Frontal cortex (tissue), 4 donors: ENCODE data around the gene PROC. TPM values are rescaled to one million over a fixed set of nuclear protein-coding genes. Genes with fewer than 3 reads are reported as not detected.

Experiments used
- DNase-seq, 2 donors: peaks; one replicate each; pipeline ENCODE4 v3.0.0; 2012; ENCODE audit warnings: low spot score in 2 of 2
- FAIRE-seq: peaks from 2 replicates; lab custom pipeline; 2012; peaks lifted over from hg19 to GRCh38; lab: Jason Lieb, UNC
- total RNA-seq: library from RNA; depleted of rRNA; stranded (reverse); fragments of >200 nt; gene quantifications from one replicate; pipeline ENCODE4 v1.2.3, GENCODE V29; 2014
- donor health status: control.
- donor health status: control.
- donor health status: control.

The PROC gene
- total RNA-seq, 1 donor from 2014 or later = not detected

DNA sequence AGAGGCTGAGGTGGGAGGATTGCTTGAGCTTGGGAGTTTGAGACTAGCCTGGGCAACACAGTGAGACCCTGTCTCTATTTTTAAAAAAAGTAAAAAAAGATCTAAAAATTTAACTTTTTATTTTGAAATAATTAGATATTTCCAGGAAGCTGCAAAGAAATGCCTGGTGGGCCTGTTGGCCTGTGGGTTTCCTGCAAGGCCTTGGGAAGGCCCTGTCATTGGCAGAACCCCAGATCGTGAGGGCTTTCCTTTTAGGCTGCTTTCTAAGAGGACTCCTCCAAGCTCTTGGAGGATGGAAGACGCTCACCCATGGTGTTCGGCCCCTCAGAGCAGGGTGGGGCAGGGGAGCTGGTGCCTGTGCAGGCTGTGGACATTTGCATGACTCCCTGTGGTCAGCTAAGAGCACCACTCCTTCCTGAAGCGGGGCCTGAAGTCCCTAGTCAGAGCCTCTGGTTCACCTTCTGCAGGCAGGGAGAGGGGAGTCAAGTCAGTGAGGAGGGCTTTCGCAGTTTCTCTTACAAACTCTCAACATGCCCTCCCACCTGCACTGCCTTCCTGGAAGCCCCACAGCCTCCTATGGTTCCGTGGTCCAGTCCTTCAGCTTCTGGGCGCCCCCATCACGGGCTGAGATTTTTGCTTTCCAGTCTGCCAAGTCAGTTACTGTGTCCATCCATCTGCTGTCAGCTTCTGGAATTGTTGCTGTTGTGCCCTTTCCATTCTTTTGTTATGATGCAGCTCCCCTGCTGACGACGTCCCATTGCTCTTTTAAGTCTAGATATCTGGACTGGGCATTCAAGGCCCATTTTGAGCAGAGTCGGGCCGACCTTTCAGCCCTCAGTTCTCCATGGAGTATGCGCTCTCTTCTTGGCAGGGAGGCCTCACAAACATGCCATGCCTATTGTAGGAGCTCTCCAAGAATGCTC lies 6.6 kb downstream of the PROC start:
- FAIRE-seq (no peak), DNase-seq (no peak)

DNA sequence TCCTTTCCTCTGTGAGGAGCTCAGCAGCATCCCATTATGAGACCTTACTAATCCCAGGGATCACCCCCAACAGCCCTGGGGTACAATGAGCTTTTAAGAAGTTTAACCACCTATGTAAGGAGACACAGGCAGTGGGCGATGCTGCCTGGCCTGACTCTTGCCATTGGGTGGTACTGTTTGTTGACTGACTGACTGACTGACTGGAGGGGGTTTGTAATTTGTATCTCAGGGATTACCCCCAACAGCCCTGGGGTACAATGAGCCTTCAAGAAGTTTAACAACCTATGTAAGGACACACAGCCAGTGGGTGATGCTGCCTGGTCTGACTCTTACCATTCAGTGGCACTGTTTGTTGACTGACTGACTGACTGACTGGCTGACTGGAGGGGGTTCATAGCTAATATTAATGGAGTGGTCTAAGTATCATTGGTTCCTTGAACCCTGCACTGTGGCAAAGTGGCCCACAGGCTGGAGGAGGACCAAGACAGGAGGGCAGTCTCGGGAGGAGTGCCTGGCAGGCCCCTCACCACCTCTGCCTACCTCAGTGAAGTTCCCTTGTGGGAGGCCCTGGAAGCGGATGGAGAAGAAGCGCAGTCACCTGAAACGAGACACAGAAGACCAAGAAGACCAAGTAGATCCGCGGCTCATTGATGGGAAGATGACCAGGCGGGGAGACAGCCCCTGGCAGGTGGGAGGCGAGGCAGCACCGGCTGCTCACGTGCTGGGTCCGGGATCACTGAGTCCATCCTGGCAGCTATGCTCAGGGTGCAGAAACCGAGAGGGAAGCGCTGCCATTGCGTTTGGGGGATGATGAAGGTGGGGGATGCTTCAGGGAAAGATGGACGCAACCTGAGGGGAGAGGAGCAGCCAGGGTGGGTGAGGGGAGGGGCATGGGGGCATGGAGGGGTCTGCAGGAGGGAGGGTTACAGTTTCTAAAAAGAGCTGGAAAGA lies 7.6 kb downstream of the PROC start:
- no peak for DNase-seq

DNA sequence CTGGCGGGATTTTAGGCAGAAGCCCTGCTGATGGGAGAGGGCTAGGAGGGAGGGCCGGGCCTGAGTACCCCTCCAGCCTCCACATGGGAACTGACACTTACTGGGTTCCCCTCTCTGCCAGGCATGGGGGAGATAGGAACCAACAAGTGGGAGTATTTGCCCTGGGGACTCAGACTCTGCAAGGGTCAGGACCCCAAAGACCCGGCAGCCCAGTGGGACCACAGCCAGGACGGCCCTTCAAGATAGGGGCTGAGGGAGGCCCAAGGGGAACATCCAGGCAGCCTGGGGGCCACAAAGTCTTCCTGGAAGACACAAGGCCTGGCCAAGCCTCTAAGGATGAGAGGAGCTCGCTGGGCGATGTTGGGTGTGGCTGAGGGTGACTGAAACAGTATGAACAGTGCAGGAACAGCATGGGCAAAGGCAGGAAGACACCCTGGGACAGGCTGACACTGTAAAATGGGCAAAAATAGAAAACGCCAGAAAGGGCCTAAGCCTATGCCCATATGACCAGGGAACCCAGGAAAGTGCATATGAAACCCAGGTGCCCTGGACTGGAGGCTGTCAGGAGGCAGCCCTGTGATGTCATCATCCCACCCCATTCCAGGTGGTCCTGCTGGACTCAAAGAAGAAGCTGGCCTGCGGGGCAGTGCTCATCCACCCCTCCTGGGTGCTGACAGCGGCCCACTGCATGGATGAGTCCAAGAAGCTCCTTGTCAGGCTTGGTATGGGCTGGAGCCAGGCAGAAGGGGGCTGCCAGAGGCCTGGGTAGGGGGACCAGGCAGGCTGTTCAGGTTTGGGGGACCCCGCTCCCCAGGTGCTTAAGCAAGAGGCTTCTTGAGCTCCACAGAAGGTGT lies 8.5 kb downstream of the PROC start:
- DNase-seq (no peak), FAIRE-seq (no peak)

More for the DNA sequence above, 7.6 kb downstream of the PROC start:
- no peak for FAIRE-seq

DNA sequence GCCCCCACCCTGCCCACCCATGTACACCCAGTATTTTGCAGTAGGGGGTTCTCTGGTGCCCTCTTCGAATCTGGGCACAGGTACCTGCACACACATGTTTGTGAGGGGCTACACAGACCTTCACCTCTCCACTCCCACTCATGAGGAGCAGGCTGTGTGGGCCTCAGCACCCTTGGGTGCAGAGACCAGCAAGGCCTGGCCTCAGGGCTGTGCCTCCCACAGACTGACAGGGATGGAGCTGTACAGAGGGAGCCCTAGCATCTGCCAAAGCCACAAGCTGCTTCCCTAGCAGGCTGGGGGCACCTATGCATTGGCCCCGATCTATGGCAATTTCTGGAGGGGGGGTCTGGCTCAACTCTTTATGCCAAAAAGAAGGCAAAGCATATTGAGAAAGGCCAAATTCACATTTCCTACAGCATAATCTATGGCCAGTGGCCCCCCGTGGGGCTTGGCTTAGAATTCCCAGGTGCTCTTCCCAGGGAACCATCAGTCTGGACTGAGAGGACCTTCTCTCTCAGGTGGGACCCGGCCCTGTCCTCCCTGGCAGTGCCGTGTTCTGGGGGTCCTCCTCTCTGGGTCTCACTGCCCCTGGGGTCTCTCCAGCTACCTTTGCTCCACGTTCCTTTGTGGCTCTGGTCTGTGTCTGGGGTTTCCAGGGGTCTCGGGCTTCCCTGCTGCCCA lies 9.3 kb downstream of the PROC start:
- DNase-seq (no peak), FAIRE-seq (no peak)

DNA sequence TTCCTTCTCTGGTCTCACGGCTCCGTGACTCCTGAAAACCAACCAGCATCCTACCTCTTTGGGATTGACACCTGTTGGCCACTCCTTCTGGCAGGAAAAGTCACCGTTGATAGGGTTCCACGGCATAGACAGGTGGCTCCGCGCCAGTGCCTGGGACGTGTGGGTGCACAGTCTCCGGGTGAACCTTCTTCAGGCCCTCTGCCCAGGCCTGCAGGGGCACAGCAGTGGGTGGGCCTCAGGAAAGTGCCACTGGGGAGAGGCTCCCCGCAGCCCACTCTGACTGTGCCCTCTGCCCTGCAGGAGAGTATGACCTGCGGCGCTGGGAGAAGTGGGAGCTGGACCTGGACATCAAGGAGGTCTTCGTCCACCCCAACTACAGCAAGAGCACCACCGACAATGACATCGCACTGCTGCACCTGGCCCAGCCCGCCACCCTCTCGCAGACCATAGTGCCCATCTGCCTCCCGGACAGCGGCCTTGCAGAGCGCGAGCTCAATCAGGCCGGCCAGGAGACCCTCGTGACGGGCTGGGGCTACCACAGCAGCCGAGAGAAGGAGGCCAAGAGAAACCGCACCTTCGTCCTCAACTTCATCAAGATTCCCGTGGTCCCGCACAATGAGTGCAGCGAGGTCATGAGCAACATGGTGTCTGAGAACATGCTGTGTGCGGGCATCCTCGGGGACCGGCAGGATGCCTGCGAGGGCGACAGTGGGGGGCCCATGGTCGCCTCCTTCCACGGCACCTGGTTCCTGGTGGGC lies 10.0 kb downstream of the PROC start:
- FAIRE-seq (no peak), DNase-seq (no peak)

DNA sequence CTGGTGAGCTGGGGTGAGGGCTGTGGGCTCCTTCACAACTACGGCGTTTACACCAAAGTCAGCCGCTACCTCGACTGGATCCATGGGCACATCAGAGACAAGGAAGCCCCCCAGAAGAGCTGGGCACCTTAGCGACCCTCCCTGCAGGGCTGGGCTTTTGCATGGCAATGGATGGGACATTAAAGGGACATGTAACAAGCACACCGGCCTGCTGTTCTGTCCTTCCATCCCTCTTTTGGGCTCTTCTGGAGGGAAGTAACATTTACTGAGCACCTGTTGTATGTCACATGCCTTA lies 10.5 kb downstream of the PROC start:
- FAIRE-seq (no peak), DNase-seq (no peak)

DNA sequence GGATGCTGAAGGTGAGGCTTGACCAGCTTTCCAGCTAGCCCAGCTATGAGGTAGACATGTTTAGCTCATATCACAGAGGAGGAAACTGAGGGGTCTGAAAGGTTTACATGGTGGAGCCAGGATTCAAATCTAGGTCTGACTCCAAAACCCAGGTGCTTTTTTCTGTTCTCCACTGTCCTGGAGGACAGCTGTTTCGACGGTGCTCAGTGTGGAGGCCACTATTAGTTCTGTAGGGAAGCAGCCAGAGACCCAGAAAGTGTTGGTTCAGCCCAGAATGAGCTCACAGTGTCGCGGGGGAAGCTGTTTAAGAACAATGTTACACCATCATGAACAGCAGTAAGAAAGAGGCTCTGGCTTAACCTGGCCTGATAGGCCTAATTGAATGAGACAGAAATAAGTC lies 11.1 kb downstream of the PROC start:
- no peak for FAIRE-seq
- no peak for DNase-seq

DNA sequence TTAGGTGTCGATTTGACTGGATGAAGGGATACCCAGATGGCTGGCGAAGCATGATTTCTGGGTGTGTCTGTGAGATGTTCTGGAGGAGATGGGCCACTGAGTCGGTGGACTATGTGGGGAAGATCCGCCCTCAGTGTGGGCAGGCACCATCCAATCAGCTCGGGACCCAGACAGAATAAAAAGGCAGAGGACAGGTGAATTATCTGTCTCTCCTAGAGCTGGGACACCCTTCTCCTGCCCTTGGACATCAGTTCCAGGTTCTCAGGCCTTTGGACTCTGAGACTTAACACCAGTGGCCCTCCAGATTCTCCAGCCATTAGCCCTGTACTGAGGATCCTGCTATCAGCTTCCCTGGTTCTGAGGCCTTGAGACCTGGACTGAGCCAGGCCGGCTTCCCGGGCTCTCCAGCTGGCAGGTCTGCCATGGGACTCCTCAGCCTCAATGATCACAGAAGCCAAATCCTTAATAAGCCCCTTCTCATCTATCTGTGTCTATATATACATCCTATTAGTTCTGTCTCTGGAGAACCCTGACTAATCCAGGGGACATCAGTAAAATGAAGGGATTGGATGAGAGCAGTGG lies 11.7 kb downstream of the PROC start:
- no peak for DNase-seq
- FAIRE-seq = no peak

DNA sequence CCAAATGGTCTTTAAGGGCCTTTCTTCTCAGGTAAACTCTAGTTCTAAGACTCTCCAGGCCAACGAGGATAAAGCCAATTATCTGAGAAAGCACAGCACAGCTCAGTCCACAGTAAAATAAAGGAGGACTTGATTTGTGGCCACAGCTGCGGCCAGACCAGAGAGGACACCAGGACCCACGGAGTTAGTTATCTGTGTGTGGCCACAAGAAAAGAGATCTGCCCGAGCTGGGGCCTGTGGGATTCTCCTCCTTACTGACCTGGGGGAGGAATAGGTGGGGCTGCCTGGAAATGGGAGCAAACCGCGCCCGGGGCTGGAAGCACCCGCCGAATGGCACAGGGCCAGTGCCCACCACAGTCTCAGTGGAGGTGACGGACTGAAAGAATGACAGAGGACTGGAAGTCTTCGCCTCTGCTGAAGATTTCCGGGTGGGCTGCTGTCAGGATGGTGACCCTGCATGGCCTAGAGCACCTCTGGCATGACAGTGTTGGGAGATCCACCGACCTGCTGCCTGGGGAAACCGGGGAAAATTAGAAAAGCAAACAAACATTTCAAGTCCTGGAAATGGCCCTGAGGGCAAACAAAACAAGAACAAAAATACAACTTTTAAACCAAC lies 13.3 kb downstream of the PROC start:
- no peak for FAIRE-seq
- DNase-seq = no peak

DNA sequence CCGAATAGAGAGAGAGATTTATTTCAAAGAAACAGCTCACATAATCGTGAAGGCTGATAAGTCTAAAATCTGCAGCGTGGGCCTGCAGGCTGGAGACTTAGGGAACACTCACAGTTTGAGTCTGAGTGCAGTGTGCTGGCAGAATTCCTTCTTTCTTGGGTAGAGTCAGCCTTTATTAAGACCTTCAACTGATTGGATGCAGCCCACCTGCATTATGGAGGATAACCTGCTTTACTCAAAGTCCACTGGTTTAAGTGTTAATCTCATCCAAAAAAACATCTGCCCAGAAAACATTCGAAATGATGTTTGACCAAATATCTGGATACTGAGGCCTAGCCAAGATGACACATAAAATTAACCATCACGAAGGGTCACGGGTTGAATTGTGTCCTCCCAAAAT lies 16.3 kb downstream of the PROC start:
- DNase-seq (no peak), FAIRE-seq (no peak)

DNA sequence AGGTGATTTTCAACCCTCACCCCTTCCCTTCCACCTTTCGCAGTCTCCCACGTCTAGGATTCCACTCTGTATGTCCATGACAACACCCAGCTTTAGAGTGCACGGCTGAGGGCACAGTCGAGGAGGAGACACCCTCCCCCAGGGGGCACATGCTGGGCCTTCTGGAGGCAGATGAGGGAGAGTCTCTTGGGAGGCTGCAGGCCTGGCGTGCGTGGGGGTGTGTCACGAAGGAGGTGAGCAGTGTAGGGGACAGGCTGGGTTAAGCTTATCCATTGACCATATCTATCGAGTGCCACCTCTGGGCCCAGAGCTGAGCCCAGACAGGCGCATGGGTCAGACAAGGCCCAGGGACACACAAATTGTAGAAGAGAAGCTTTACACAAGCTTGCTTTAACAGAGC lies 18.8 kb downstream of the PROC start:
- FAIRE-seq (no peak), DNase-seq (no peak)

DNA sequence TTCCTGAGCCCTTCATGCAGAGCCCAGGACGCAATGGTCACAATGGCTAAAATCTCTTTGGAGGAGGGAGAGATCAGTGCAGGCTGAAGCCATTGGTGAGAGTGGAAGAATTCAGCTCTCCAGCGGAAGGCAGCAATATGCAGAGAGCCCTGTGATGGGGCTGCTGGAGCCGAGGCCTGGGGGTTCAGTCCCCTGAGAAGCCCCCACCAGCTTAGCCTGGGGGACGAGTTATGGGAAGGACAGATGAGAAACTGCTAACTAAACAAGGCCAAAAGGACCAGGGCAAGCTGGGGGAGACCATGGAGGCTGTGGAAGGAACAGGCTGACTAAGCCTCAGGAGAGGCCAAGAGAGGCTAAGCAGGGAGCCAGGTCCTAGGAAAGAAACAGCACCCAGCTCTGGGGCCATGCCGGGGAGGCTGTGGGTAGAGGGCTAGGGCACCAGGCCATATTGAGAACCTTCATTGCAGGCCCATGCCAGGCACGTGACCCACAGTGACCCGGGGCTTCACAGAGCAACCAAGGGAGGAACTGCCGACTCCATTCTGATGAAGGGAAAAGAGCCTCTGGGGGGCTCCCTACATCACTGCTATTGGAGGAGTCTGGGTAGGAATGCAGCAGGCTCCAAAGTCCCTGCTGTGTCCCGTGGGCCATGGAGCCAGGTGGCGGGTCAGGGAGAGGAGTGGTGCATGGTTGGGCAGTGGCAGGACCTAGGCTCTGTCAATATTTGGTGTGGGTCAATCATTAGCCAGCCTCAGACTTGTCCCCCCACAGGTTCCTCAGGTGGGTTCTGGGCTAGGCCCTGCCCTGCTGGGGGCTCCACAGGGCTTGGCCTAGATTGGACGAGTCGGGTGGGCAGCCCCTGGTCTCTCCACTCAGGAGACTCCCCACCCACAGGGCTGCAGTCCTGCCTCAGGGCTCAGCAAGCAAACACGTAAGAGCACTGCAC lies 19.8 kb downstream of the PROC start:
- DNase-seq (no peak), FAIRE-seq (no peak)

DNA sequence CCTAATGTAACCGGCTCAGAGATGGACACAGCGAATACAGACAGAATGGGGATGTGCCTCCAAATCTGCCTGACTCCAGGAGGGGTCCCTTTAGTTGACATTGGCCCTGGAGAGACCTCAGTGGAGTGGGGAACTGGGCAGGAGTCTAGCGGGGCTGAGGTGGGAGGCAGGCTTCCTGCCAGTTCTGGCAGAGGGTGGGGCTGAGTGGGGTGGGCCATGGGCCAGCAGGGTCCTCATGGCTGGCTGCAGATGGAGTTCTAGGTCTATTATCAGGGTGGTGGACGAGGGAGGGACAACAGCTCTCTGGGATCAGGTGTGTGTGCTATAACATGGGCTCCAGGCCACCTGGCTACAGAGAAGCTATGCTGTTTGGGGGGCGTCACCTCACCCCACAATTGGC lies 21.1 kb downstream of the PROC start:
- FAIRE-seq (no peak), DNase-seq (no peak)

DNA sequence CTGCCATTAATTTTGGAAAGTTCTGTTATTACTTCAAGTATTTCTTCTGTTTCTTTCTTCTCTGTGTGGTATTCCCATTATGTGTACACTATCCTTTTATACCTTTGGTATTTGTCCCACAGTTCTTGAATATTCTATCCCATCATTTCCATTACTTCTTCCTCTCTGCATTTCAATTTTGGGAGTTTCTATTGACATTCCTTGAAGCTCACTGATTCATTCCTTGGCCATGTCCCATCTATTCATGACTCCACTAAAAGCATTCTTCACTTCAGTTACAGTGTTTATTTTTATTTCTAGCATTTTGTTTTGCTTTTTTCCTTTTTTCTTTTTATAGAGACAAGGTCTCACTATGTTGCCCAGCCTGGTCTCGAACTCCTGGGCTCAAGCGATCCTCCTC lies 30.3 kb downstream of the PROC start:
- DNase-seq (no peak), FAIRE-seq (no peak)

DNA sequence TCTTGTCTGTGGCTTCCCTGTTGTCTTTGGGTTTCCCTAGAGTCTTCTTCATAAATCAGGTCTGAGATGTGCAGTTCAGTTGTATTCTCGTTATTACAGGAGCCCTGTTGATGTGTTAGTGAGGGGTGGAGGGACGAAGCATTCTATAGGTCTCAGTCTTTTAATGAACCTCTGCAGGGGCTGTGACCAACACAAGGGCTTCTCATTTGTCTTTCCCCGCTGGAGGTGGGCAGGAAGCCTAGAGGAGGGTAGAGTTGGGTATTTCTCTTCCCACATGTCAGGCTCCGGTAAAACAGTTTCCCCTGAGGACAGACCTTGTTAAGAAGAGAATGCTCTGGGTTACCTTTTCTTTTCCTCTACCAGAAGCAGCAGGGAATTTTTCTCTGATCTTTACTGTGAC lies 31.2 kb downstream of the PROC start:
- FAIRE-seq (no peak), DNase-seq (no peak)

DNA sequence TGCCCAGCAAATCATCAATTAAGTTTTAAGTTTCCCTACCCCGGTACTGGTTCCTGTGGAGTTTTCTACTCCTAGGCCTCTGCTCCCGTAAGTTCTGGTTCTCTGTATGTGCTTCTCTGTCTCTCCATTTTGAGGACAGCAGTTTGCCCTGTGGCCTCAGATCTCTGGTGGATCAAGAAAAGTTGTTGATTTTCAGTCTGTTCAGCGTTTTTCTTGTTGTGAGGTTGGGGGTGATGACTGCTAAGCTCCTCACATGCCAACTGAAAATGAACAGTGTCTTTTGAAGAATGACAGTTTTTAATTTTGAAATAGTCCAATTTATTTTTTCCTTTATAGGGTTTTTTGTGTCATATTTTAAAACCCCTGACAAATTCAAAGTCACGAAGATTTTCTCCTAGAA lies 31.7 kb downstream of the PROC start:
- FAIRE-seq (no peak), DNase-seq (no peak)

DNA sequence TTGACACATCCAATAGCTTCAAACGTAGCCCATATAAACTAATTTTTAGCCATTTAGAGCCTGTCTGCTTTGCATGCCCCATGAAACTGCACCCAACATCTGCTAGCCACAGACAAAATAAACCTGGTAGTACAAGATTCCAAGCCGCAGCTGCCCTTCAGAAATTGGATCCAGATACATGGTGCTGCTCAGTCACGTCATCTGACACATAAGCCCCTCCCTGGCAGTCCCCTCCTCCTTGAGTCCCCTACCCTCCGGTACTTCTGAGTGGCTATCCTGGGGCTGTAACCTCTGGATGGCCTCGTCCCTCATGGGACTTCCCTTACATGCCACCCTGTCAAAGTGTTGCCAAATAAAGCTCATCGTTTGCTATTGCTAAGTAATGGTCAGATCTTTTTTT lies 33.8 kb downstream of the PROC start:
- DNase-seq (no peak), FAIRE-seq (no peak)
